Smooth muscle cell (in vitro differentiated cells): ENCODE results near the gene VTI1A. TPM values are rescaled to one million over a fixed set of nuclear protein-coding genes. Genes with fewer than 3 reads are reported as not detected.

Experiments
- DNase-seq: peaks from one replicate; lab custom pipeline; 2025; ENCODE audit not compliant: unreplicated experiment; lab: John Stamatoyannopoulos, UW
- H2AFZ ChIP-seq: fragments of 200-600 bp; sonication (generic); 2 replicates; pipeline ENCODE4 v1.6.0; 2016; ENCODE audit warnings: antibody characterized with exemption, low read depth, mild to moderate bottlenecking
- H3F3A ChIP-seq: fragments of 200-600 bp; sonication (generic); 2 replicates; pipeline ENCODE4 v1.6.0; 2017; ENCODE audit warnings: antibody characterized with exemption, low read depth
- H3K27ac ChIP-seq: fragments of 200-600 bp; sonication (generic); 2 replicates; pipeline ENCODE4 v1.5.1; 2016; ENCODE audit warnings: low read depth, mild to moderate bottlenecking
- H3K27me3 ChIP-seq: fragments of 200-600 bp; sonication (generic); 2 replicates; pipeline ENCODE4 v1.6.1; 2016; ENCODE audit warnings: low read depth, mild to moderate bottlenecking
- H3K36me3 ChIP-seq: fragments of 200-600 bp; sonication (generic); 2 replicates; pipeline ENCODE4 v1.5.1; 2016; ENCODE audit warnings: low read depth
- H3K4me1 ChIP-seq: fragments of 200-600 bp; sonication (generic); 2 replicates; pipeline ENCODE4 v1.5.1; 2016; ENCODE audit warnings: low read depth
- H3K4me2 ChIP-seq: fragments of 200-600 bp; sonication (generic); 2 replicates; pipeline ENCODE4 v1.6.0; 2016; ENCODE audit warnings: mild to moderate bottlenecking
- H3K4me3 ChIP-seq: fragments of 200-600 bp; sonication (generic); 2 replicates; pipeline ENCODE4 v1.5.1; 2016; ENCODE audit warnings: mild to moderate bottlenecking
- H3K79me2 ChIP-seq: fragments of 200-600 bp; sonication (generic); 2 replicates; pipeline ENCODE4 v1.6.0; 2016; ENCODE audit warnings: low read depth, mild to moderate bottlenecking
- H3K9ac ChIP-seq: fragments of 200-600 bp; sonication (generic); 2 replicates; pipeline ENCODE4 v1.6.0; 2016; ENCODE audit warnings: low read depth
- H3K9me3 ChIP-seq: fragments of 200-600 bp; sonication (generic); replicated peaks from 2 replicates; pipeline ENCODE4 v1.5.1; 2016; ENCODE audit warnings: low read depth
- H4K20me1 ChIP-seq: fragments of 200-600 bp; sonication (generic); 2 replicates; pipeline ENCODE4 v1.6.0; 2016; ENCODE audit warnings: low read depth
- WGBS: methylation state at CpG from one replicate; pipeline ENCODE4 v1.1.7; 2016; ENCODE audit warnings: low lambda C conversion rate; 5-methylcytosine and 5-hydroxymethylcytosine counted together
- polyA plus RNA-seq: library from polyadenylated mRNA; unstranded; fragments of >200 nt; fragmentation: Nextera tagmentation; extraction: Ambion mirVana; gene quantifications from 2 replicates; pipeline ENCODE4 v1.2.1, GENCODE V29; 2016
- total RNA-seq: library from RNA; depleted of rRNA; stranded (reverse); fragments of >200 nt; gene quantifications from 2 replicates; pipeline ENCODE4 v1.2.3, GENCODE V29; 2014
- TF ChIP-seq, protein P1 (sequence below): fragments of 200-600 bp; sonication (generic); IDR thresholded peaks from 2 replicates; pipeline ENCODE4 v1.5.1; 2017; ENCODE audit warnings: borderline replicate concordance, mild to moderate bottlenecking, antibody characterized with exemption; ENCODE audit not compliant: insufficient read depth, poor library complexity, severe bottlenecking

The VTI1A gene
- total and polyA plus RNA-seq, 2 experiments from 2014 or later = 14.0 to 21.8 TPM

DNA sequence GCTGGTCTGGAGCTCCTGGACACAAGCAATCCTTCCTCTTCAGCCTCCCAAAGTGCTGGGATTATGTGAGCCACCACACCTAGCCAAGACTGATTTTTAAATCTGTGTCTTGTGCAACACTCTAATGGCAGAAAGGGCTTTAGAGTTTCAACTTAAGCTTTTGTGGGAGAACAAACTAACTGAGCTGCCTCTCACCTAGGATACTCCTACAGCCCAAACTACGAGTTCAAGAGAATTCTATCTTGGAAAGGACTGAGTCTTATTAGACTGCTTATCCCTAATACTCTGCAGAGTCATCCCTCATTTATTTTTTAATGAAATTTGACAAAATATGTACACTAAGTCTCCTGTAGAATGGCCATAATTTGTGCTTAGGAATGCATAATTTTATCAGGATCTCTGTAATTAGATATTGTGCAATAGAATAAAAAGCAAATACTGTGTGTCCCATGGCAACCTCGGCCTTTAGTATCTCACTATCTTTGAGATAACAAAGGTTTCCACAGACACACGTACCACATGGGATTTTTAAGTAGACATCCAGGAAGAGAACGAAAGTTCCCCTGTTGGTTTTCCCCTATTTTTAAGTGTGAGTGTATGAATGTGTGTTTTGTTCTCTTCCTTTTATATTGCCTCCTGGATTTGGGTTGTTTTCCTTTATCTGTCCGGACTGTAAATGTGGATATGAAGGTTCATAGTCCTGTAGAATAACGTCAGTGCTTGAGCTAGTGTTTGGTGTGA lies 303.6 kb downstream of the VTI1A start:
- Histone ChIP-seq H3K4me2 (no peak overlapping the region), H3F3A (peaks cover 7% of the 10 kb centered on the region), H3K9me3 (no peaks in the 10 kb centered on the region), H3K27ac (no peak overlapping the region), H3K27me3 (no peaks in the 10 kb centered on the region), H3K36me3 (no peaks in the 10 kb centered on the region), H3K79me2 (no peaks in the 10 kb centered on the region), H2AFZ (no peak overlapping the region), H3K9ac (no peak overlapping the region), H4K20me1 (no peaks in the 10 kb centered on the region), H3K4me1 (peaks cover 15% of the 10 kb centered on the region), H3K4me3 (no peak overlapping the region)
- TF ChIP-seq, protein P1, sequence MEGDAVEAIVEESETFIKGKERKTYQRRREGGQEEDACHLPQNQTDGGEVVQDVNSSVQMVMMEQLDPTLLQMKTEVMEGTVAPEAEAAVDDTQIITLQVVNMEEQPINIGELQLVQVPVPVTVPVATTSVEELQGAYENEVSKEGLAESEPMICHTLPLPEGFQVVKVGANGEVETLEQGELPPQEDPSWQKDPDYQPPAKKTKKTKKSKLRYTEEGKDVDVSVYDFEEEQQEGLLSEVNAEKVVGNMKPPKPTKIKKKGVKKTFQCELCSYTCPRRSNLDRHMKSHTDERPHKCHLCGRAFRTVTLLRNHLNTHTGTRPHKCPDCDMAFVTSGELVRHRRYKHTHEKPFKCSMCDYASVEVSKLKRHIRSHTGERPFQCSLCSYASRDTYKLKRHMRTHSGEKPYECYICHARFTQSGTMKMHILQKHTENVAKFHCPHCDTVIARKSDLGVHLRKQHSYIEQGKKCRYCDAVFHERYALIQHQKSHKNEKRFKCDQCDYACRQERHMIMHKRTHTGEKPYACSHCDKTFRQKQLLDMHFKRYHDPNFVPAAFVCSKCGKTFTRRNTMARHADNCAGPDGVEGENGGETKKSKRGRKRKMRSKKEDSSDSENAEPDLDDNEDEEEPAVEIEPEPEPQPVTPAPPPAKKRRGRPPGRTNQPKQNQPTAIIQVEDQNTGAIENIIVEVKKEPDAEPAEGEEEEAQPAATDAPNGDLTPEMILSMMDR = no peak
- WGBS = 71% methylated on average over 6 of the region's 6 CpGs
- DNase-seq = no peak

DNA sequence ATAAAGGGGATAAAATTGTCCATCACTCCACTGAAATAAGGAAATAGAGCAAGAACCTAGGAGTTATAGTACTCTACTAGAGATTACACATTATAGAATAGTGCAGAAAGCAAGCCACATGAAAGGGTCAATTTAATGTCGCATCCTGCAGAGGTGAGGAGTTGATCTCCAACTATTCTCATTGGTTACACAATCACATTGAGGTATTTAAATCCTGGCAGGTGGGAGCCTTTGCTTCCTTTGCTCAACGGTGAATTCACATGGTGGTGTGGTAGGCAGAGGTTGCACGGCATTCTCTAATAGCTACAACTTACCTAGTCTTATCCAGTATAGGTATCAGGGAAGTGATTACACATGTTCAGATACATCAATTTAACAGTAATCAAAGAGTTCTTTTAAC lies 304.6 kb downstream of the VTI1A start:
- Histone ChIP-seq H3K79me2 (no peaks in the 10 kb centered on the region), H3K9me3 (no peaks in the 10 kb centered on the region), H3K4me2 (no peak overlapping the region), H4K20me1 (no peaks in the 10 kb centered on the region), H3F3A (peaks cover 7% of the 10 kb centered on the region), H3K4me3 (no peak overlapping the region), H3K27ac (no peak overlapping the region), H3K27me3 (no peaks in the 10 kb centered on the region), H2AFZ (no peak overlapping the region), H3K4me1 (peaks cover 19% of the 10 kb centered on the region), H3K36me3 (no peaks in the 10 kb centered on the region), H3K9ac (no peak overlapping the region)
- no peak for DNase-seq
- 94% methylated on average over 3 of the region's 3 CpGs for WGBS
- TF ChIP-seq, protein P1 = no peak

DNA sequence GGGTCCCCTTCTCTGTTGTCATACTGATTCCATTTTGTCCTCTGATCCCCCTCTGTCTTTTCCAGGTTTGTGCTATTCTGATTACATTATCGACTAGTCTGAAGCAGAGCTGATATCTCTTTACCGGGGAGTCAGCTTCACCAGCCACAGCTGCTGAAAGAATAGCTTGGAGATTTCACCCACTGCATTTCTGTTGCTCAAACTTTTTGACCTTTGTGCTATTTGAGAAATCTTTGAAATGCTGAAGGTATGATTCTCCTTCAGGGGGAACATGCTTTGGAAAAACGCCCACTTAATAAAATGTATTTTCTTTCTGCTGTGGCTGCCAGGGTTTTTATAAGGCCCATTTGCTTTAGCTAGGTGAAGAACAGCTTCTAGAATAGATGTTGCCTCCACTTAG lies 305.3 kb downstream of the VTI1A start:
- H3K9me3 ChIP-seq = no peaks in the 10 kb centered on the region
- no peaks in the 10 kb centered on the region for H3K79me2 ChIP-seq
- H3K27ac ChIP-seq = no peak overlapping the region
- H3K4me2 ChIP-seq = no peak overlapping the region
- no peak overlapping the region for H3K9ac ChIP-seq
- no peaks in the 10 kb centered on the region for H4K20me1 ChIP-seq
- no peaks in the 10 kb centered on the region for H3K27me3 ChIP-seq
- WGBS = 86% methylated on average over 3 of the region's 3 CpGs
- H3K4me1 ChIP-seq = peaks cover 19% of the 10 kb centered on the region
- H3K36me3 ChIP-seq = no peaks in the 10 kb centered on the region
- H2AFZ ChIP-seq = no peak overlapping the region
- DNase-seq = no peak
- TF ChIP-seq, protein P1 = no peak
- no peak overlapping the region for H3K4me3 ChIP-seq
- peaks cover 7% of the 10 kb centered on the region for H3F3A ChIP-seq

DNA sequence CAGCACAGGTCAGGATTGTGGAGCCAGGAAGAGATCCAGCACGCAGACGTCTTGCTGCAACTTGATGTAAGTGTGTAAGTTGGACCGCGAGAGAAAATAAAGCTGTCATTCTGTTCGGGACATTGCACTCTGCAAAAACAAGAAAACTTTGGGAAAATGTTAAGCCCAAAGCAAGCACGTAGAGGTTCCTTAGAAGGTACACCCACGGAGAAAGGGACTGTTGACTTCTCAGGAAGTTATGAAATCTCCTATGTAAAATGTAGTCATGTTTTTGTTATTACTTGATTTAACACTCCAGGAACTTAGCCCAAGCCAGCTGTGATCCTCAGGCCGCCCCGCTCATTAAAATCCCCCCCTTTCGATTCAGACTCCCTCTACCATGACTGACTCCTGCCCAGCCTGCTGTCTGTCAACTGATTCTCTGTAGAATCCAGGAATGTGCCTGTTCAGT lies 307.0 kb downstream of the VTI1A start:
- no peak for DNase-seq
- H3K4me1 ChIP-seq = peaks cover 22% of the 10 kb centered on the region
- no peaks in the 10 kb centered on the region for H4K20me1 ChIP-seq
- no peak overlapping the region for H3K27ac ChIP-seq
- no peaks in the 10 kb centered on the region for H3K9me3 ChIP-seq
- TF ChIP-seq, protein P1 = no peak
- no peak overlapping the region for H3K4me3 ChIP-seq
- H3K4me2 ChIP-seq = peak overlapping the region; percentile 66
- 53% methylated on average over 10 of the region's 10 CpGs for WGBS
- H2AFZ ChIP-seq = no peak overlapping the region
- H3K79me2 ChIP-seq = no peaks in the 10 kb centered on the region
- peaks cover 8% of the 10 kb centered on the region for H3F3A ChIP-seq
- no peak overlapping the region for H3K9ac ChIP-seq
- no peaks in the 10 kb centered on the region for H3K27me3 ChIP-seq
- no peaks in the 10 kb centered on the region for H3K36me3 ChIP-seq
